ENCODE measurements around the gene MISP.

DNA sequence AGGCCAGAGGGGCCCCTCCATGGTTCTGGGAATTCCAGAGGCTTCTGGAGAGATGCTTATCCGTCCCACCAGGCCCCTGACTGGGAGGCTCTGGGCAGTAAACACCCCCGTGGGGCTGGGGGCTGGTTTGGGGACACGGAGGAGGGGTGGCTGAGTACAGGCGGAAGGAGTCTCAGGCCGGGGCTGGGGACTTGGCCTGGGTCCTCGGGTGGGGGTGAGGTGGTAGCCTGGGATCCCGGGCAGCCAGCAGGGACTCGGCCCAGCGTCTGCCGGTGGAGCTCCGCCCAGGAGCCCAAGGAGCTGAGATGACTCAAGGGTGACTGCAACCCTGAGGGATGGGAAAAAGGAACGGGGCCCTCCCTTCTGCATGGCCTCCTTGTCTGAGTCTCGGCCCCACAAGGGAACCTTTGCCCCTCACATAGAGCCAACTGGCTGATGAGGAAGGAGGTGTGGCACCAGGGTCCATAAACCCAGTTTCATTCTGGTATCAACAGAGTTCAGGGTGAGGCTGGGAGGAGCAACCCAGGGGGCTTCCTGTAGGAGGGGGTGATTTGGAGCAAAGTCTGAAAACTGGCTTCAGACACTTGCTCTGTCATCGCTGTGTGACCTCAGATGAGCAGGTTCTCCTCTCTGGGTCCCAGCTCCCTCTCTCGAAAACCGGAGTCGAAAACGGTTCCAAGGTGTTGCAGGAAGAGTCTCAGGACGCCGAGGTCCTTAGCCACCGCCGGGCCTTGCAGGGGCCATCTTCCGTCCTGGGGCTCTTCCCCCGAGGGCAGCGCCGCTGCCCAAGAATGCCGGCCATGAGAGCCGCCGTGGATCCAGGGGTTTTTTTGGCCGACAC lies 809 bp downstream of the MISP start:
- TF ChIP-seq, protein P1, sequence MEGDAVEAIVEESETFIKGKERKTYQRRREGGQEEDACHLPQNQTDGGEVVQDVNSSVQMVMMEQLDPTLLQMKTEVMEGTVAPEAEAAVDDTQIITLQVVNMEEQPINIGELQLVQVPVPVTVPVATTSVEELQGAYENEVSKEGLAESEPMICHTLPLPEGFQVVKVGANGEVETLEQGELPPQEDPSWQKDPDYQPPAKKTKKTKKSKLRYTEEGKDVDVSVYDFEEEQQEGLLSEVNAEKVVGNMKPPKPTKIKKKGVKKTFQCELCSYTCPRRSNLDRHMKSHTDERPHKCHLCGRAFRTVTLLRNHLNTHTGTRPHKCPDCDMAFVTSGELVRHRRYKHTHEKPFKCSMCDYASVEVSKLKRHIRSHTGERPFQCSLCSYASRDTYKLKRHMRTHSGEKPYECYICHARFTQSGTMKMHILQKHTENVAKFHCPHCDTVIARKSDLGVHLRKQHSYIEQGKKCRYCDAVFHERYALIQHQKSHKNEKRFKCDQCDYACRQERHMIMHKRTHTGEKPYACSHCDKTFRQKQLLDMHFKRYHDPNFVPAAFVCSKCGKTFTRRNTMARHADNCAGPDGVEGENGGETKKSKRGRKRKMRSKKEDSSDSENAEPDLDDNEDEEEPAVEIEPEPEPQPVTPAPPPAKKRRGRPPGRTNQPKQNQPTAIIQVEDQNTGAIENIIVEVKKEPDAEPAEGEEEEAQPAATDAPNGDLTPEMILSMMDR (IDR thresholded peaks at IDR 0.05), result no peak
- TF ChIP-seq FOXJ3 (CRISPR knock-in tag; IDR thresholded peaks at IDR 0.05) (no peak), TEAD4 (IDR thresholded peaks at IDR 0.05; ENCODE audit: borderline replicate concordance, insufficient read depth) (no peak), EZH2phosphoT487 (IDR thresholded peaks at IDR 0.05; ENCODE audit: borderline replicate concordance, low read depth) (no peak)
- TF ChIP-seq, protein P2, sequence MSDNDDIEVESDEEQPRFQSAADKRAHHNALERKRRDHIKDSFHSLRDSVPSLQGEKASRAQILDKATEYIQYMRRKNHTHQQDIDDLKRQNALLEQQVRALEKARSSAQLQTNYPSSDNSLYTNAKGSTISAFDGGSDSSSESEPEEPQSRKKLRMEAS (IDR thresholded peaks at IDR 0.05; ENCODE audit: low read depth), result no peak
- TF ChIP-seq, protein P3, sequence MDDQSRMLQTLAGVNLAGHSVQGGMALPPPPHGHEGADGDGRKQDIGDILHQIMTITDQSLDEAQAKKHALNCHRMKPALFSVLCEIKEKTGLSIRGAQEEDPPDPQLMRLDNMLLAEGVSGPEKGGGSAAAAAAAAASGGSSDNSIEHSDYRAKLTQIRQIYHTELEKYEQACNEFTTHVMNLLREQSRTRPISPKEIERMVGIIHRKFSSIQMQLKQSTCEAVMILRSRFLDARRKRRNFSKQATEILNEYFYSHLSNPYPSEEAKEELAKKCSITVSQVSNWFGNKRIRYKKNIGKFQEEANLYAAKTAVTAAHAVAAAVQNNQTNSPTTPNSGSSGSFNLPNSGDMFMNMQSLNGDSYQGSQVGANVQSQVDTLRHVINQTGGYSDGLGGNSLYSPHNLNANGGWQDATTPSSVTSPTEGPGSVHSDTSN (IDR thresholded peaks at IDR 0.05), result no peak

Data from SK-N-SH (cell line).